Astrocyte (in vitro differentiated cells and primary cell): ENCODE measurements around the gene RNF150. TPM values are rescaled to one million over a fixed set of nuclear protein-coding genes. Genes with fewer than 3 reads are reported as not detected.

ENCODE experiments used
- DNase-seq: peaks from one replicate; pipeline ENCODE4 v3.0.0-alpha.2; 2010; ENCODE audit warnings: low read depth
- FAIRE-seq: peaks from 2 replicates; lab custom pipeline; 2011; peaks lifted over from hg19 to GRCh38; lab: Jason Lieb, UNC
- H2AFZ ChIP-seq: 2 replicates; pipeline ENCODE4 v1.6.0; 2012; ENCODE audit warnings: low read depth, low read length, inconsistent platforms
- H3K27ac ChIP-seq: 2 replicates; pipeline ENCODE4 v1.5.1; 2011; ENCODE audit warnings: low read depth, low read length, inconsistent platforms
- H3K27me3 ChIP-seq: 2 replicates; pipeline ENCODE4 v1.6.0; 2011; ENCODE audit warnings: low read length, inconsistent platforms; ENCODE audit not compliant: insufficient read depth
- H3K36me3 ChIP-seq: 2 replicates; pipeline ENCODE4 v1.5.1; 2011; ENCODE audit warnings: low read length, inconsistent platforms; ENCODE audit not compliant: insufficient read depth
- H3K4me1 ChIP-seq: 2 replicates; pipeline ENCODE4 v1.5.1; 2011; ENCODE audit warnings: low read length, inconsistent platforms; ENCODE audit not compliant: insufficient read depth
- H3K4me2 ChIP-seq: 2 replicates; pipeline ENCODE4 v1.6.0; 2012; ENCODE audit warnings: low read length, inconsistent platforms
- H3K4me3 ChIP-seq: 2 replicates; pipeline ENCODE4 v1.5.1; 2011; ENCODE audit warnings: low read depth, mild to moderate bottlenecking, low read length, inconsistent platforms; ENCODE audit not compliant: insufficient read depth
- H3K79me2 ChIP-seq: 2 replicates; pipeline ENCODE4 v1.6.0; 2012; ENCODE audit warnings: mild to moderate bottlenecking, low read length, inconsistent platforms; ENCODE audit not compliant: insufficient read depth
- H3K9ac ChIP-seq: 2 replicates; pipeline ENCODE4 v1.6.0; 2012; ENCODE audit warnings: mild to moderate bottlenecking, low read length, inconsistent platforms
- H3K9me3 ChIP-seq: 2 replicates; pipeline ENCODE4 v1.5.1; 2012; ENCODE audit warnings: low read depth, mild to moderate bottlenecking, low read length, inconsistent platforms; ENCODE audit not compliant: insufficient read depth
- H4K20me1 ChIP-seq: 2 replicates; pipeline ENCODE4 v1.6.0; 2012; ENCODE audit warnings: low read length, inconsistent platforms; ENCODE audit not compliant: insufficient read depth
- H3K27ac Mint-ChIP-seq: one replicate; pipeline ENCODE4 v1.8.0; 2021; ENCODE audit warnings: mild to moderate bottlenecking, mixed read lengths; ENCODE audit not compliant: unreplicated experiment
- H3K27me3 Mint-ChIP-seq: one replicate; pipeline ENCODE4 v1.8.0; 2021; ENCODE audit warnings: low read depth, mixed read lengths; ENCODE audit not compliant: unreplicated experiment
- H3K36me3 Mint-ChIP-seq: one replicate; pipeline ENCODE4 v1.8.0; 2021; ENCODE audit warnings: low read depth, mixed read lengths; ENCODE audit not compliant: unreplicated experiment
- H3K4me1 Mint-ChIP-seq: one replicate; pipeline ENCODE4 v1.8.0; 2021; ENCODE audit warnings: low read depth, mixed read lengths; ENCODE audit not compliant: unreplicated experiment
- H3K4me3 Mint-ChIP-seq: one replicate; pipeline ENCODE4 v1.8.0; 2021; ENCODE audit warnings: mild to moderate bottlenecking, moderate library complexity, mixed read lengths; ENCODE audit not compliant: unreplicated experiment
- H3K9me3 Mint-ChIP-seq: one replicate; pipeline ENCODE4 v1.8.0; 2021; ENCODE audit warnings: mild to moderate bottlenecking, mixed read lengths; ENCODE audit not compliant: unreplicated experiment
- EZH2 ChIP-seq: IDR thresholded peaks from 2 replicates; pipeline ENCODE4 v1.6.1; 2012; ENCODE audit warnings: mild to moderate bottlenecking, low read length, inconsistent platforms; ENCODE audit not compliant: insufficient read depth
- total RNA-seq: library from RNA; stranded (reverse); gene quantifications from 2 replicates; pipeline ENCODE4 v1.2.1, GENCODE V29; 2021
- TF ChIP-seq, protein P1 (sequence below): IDR thresholded peaks from 2 replicates; pipeline ENCODE4 v1.5.1; 2011; ENCODE audit warnings: low read depth, mild to moderate bottlenecking, inconsistent platforms, low read length, moderate library complexity; ENCODE audit not compliant: insufficient read depth

The RNF150 gene
- total RNA-seq, 1 donor from 2014 or later: 5.2 TPM

DNA sequence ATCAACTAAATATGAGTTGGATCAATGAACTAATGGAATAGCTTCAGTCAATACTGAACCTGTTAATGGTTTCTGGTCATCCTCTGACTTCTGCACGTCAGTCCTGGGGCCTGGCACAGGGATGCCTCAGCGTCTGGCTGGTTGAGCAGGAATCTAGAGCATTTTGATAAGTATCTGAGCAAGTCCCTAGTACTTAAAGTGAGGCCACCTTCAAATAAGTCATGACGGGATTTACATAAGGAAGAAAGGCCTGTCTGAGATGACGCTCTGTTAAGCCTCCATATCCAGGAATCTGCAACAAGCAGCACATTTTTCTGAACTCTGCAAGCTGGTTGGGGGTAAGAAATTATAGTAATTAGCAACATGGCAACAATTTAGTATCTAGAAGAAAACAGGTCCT is 293.9 kb downstream of the RNF150 start:
- no peaks in the 10 kb centered on the region for H3K79me2 ChIP-seq
- Mint-ChIP-seq H3K36me3 (no peaks in the 10 kb centered on the region), H3K27ac (no peak overlapping the region), H3K4me1 (no peaks in the 10 kb centered on the region), H3K27me3 (no peaks in the 10 kb centered on the region), H3K4me3 (no peak overlapping the region), H3K9me3 (no peaks in the 10 kb centered on the region)
- no peak overlapping the region for H3K4me3 ChIP-seq
- H3K27ac ChIP-seq: no peak overlapping the region
- FAIRE-seq: no peak
- TF ChIP-seq, protein P1, sequence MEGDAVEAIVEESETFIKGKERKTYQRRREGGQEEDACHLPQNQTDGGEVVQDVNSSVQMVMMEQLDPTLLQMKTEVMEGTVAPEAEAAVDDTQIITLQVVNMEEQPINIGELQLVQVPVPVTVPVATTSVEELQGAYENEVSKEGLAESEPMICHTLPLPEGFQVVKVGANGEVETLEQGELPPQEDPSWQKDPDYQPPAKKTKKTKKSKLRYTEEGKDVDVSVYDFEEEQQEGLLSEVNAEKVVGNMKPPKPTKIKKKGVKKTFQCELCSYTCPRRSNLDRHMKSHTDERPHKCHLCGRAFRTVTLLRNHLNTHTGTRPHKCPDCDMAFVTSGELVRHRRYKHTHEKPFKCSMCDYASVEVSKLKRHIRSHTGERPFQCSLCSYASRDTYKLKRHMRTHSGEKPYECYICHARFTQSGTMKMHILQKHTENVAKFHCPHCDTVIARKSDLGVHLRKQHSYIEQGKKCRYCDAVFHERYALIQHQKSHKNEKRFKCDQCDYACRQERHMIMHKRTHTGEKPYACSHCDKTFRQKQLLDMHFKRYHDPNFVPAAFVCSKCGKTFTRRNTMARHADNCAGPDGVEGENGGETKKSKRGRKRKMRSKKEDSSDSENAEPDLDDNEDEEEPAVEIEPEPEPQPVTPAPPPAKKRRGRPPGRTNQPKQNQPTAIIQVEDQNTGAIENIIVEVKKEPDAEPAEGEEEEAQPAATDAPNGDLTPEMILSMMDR: no peak
- TF ChIP-seq EZH2: no peak
- no peaks in the 10 kb centered on the region for H3K4me1 ChIP-seq
- no peak for DNase-seq
- no peaks in the 10 kb centered on the region for H4K20me1 ChIP-seq
- peaks cover 3% of the 10 kb centered on the region for H3K27me3 ChIP-seq
- H3K36me3 ChIP-seq: no peaks in the 10 kb centered on the region
- H3K4me2 ChIP-seq: no peak overlapping the region
- no peaks in the 10 kb centered on the region for H3K9me3 ChIP-seq
- no peak overlapping the region for H2AFZ ChIP-seq
- no peak overlapping the region for H3K9ac ChIP-seq

DNA sequence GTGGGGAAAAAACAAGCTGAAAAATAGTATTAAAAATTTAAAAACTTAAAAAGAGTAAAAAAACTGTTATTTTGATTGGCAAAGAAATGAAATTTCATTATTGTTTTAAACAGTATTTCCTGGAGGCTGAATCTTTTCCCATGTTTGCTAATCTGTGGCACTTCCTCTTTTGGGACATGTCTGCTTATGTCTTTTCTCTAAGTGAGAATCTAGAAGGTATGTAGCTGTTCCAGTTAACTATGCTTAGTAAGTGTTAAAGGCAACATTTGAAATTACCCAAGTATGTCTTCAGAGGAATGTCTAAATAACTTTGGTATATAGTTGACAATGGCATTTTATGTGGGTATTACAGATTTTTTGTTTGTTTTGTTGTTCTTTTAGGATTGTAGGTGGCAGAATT is 295.5 kb downstream of the RNF150 start:
- TF ChIP-seq, protein P1: no peak
- no peak for TF ChIP-seq EZH2
- H3K9me3 ChIP-seq: no peaks in the 10 kb centered on the region
- H3K4me3 ChIP-seq: no peak overlapping the region
- peaks cover 3% of the 10 kb centered on the region for H3K27me3 ChIP-seq
- H3K79me2 ChIP-seq: no peaks in the 10 kb centered on the region
- H3K27me3 Mint-ChIP-seq: no peaks in the 10 kb centered on the region
- no peak for FAIRE-seq
- H3K4me1 Mint-ChIP-seq: no peaks in the 10 kb centered on the region
- H3K4me3 Mint-ChIP-seq: no peak overlapping the region
- DNase-seq: no peak
- no peaks in the 10 kb centered on the region for H3K36me3 Mint-ChIP-seq
- no peaks in the 10 kb centered on the region for H3K9me3 Mint-ChIP-seq
- H2AFZ ChIP-seq: no peak overlapping the region
- no peaks in the 10 kb centered on the region for H3K4me1 ChIP-seq
- H3K27ac ChIP-seq: no peak overlapping the region
- no peak overlapping the region for H3K27ac Mint-ChIP-seq
- H3K4me2 ChIP-seq: no peak overlapping the region
- no peaks in the 10 kb centered on the region for H4K20me1 ChIP-seq
- H3K36me3 ChIP-seq: no peaks in the 10 kb centered on the region
- no peak overlapping the region for H3K9ac ChIP-seq

DNA sequence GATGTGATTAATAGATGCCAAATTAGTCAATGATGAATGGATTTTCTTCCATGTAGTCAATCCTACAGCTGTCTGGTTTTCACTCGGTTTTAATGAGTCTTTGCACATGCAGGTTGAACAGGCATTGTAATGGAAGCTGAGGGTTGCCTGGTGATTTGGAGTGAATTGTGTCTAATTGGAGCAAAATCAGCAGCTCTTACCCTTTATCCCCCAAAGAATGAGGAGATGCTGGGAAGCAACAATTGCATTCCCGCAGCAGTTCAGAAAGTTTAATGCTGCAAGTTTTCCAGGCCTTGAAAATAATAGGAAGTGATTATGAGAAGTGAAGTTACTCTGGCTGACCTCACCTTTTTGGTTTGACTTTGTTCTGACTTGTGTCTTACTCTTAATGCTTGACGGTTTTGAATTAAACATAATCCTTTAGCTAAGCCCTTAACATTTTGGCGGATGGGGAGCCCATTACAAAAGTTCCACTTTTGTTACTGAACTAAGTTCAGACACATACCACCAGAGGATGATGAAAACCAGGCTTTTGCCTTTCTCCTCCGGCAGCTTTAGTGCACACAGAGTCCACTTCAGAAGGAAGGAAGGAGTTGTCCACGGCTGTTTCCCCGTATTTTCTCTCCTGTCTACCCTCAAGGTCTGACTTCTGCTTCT is 298.3 kb downstream of the RNF150 start:
- H3K36me3 ChIP-seq: no peaks in the 10 kb centered on the region
- Mint-ChIP-seq H3K36me3 (no peaks in the 10 kb centered on the region), H3K4me1 (no peaks in the 10 kb centered on the region), H3K9me3 (peaks cover 2% of the 10 kb centered on the region), H3K4me3 (no peak overlapping the region), H3K27me3 (no peaks in the 10 kb centered on the region), H3K27ac (no peak overlapping the region)
- H4K20me1 ChIP-seq: no peaks in the 10 kb centered on the region
- H3K9ac ChIP-seq: no peak overlapping the region
- no peak overlapping the region for H3K4me2 ChIP-seq
- H3K79me2 ChIP-seq: no peaks in the 10 kb centered on the region
- FAIRE-seq: no peak
- no peaks in the 10 kb centered on the region for H3K4me1 ChIP-seq
- H3K4me3 ChIP-seq: no peak overlapping the region
- DNase-seq: no peak
- no peaks in the 10 kb centered on the region for H3K9me3 ChIP-seq
- TF ChIP-seq, protein P1: no peak
- H2AFZ ChIP-seq: peak overlapping the region; percentile 24
- H3K27me3 ChIP-seq: peaks cover 3% of the 10 kb centered on the region
- no peak overlapping the region for H3K27ac ChIP-seq
